ENCODE results near the gene DKK2.

DKK2 gene

GRCh38 chr4:107035819-107036583 is at the start of gene DKK2:
Gene DKK2 (minus strand): TSS chr4:107036313. CDS start chr4:107035591, 722 bp downstream.
- FAIRE-seq = no peak

DNA sequence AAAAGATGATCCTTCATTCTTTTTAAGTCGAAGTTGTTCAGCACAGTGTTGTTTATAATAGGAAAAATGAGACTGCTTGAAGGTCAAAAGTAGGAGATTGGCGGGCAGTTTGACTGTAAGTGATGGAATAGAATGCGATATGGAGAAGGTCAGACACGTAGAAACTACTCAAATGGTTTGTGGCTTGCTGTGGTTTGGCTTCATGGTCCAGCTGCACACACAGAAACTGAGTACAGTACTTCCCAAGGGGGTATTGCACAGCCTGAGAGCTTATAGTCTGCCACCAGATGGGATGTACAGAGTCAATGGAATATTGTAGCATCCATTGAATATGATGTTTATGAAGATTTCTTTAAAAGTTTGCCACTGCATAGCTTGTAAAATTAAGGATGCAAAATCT is 41.1 kb upstream of the DKK2 start:
- FAIRE-seq = no peak

- FAIRE-seq = no peak
Observed at GRCh38 chr4:107072836-107073736, 37.0 kb upstream of the DKK2 start.

DNA sequence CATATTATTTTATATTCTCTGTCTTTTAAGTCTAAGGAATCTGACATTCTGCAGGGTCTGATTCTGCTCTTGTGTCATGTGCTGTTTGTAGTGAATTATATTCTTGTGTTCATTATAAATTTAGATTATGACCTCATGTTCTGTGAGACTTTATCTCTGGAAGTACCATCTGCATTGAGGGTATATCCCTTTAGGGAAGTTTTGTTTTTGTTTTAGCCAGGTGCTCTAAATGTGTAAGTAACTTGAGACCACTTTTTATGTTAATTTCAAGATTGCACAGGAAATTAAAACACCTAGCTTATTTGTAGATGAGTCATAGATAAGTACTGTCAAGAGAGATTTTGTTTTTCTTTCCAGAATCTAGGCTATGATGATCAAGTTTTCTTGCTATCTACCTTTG is 35.0 kb upstream of the DKK2 start:
- no peak for FAIRE-seq

DNA sequence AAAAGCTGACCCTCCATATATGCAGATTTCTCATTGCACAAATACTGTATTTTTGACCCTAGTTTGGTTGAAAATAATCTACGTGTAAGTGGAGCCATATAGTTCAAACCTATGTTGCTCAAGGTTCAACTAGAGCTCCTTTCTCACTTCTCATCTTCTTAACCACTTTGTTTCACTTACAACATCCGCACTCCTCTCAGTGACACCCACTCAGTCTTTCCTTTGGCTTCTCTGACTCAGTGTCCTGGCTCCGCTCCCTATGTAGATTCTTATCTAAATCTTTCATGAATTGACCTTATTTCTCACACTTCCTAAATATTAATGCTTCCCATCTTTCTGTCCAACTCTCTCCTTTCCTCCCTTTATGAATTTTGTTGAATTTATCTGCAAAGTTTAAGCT is 32.9 kb upstream of the DKK2 start:
- FAIRE-seq = no peak

GRCh38 chr4:107068116-107068515 is 32.0 kb upstream of the DKK2 start:
- FAIRE-seq = no peak

GRCh38 chr4:107066621-107067020 is 30.5 kb upstream of the DKK2 start:
- no peak for FAIRE-seq

DNA sequence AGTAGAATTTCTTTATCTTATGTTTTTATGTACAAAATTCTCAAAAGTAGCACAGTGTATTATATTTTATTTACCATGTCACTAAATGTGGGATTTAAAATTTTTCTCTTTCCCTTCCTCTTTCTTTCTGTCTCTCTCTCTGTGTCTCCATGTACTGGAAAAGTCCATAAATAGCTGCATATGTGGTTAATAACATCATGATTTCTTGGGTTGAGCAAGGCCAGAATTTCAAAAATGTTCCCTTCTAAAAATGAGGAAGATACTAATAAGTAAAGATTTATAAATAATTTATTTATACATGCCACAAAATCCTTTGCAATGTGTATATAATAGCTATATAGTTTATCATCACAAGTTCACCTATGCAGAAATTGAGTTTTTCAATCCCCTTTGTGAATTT is 29.1 kb upstream of the DKK2 start:
- FAIRE-seq = no peak

GRCh38 chr4:107060388-107060787 is 24.3 kb upstream of the DKK2 start:
- no peak for FAIRE-seq

- no peak for FAIRE-seq
Observed at GRCh38 chr4:107058828-107059227, 22.7 kb upstream of the DKK2 start.

DNA sequence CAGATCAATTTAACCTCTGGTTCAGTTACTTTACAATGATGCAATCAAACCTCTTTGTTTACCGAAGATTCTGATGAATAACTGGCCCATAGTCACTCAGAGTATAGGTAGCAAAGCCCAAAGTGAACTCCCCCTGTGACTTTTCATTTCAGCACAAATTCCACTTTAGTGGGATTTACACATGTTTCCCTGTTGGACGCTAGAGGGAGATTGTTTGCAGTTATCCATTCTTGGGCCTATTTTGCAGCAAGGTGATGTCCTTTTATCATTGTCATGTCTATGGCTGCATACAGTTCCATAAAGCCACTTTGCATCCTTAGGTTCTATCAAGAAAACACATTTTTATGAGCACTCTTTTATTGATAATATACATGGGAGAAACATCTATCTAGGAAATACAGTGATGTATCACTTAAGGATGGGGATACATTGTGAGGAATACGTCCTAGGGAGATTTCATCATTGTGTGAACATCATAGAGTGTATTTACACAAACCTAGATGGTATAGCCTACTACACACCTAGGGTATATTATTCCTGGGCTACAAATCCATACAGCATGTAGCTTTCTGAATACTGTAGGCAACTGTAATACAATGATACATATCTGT is 14.5 kb upstream of the DKK2 start:
- no peak for FAIRE-seq

DNA sequence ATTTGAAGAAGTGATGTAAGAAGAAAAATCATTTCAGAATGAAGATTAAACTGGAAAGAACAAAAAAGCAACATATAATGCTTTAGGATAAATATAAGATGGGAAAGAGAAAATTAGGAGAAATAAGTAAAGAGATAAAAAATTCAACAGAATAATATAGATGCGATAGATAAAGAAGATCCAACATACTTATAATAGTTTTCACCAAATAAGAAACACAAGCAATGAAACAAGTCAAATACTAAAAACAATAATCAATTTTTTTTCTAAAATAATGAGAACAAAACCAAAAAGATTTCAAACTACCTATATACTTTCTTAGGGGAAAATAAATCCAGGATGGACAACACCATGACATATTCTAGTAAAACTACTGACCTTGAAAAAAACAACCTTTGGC is 10.1 kb upstream of the DKK2 start:
- peak; percentile 82 for FAIRE-seq

DNA sequence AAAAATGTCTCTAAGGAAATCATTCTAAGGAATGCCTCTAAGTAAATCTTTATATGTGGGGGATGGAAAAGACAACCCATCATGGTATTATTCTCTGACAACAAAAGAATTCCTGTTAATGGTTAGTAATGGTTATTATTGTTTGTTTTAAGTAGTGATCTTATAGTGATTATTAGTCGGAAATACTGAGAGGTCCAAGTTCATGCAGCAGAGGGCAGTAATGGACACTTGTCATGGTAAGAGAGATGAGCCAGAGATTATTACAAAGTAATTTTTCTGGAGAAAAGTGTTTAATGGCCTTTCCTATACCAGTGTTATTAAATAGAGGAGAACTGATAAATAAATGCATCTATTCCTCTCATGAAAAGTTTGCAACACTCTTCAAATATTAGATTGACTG is 8.1 kb upstream of the DKK2 start:
- FAIRE-seq = no peak

- FAIRE-seq = no peak
Observed at GRCh38 chr4:107037199-107037584, 1.1 kb upstream of the DKK2 start.

DNA sequence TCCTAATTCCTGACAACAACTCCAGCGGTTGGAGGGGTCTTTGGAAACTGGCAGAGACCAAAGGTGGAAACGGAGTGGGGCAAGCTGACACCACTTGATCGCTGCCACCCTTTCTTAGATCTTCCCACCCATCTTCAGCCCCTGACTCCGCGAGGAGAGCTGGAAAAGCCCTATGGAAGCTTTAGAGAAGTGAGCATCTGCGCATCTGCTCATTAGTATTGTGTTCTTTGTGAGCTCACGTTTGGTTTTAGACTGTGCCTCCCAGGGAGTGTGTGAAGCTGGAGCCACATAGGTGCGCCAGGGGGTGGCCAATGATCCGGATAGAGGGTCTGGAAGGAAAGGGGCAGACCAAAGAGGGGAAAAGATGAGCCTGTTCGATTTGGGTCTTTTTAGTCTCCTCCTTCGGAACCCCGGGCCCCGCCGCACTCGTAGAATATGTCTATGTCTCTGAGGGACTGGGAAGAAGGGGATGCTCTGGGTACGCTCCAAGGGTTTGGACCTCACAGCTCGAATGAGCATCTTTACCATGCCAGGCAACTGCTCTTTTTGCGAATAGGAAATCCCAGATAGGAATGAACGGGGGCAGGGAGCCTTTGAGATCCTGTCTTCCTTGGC is 578 bp upstream of the DKK2 start:
- no peak for FAIRE-seq

- FAIRE-seq = no peak
Observed at GRCh38 chr4:107034996-107035818, 906 bp downstream of the DKK2 start.

DNA sequence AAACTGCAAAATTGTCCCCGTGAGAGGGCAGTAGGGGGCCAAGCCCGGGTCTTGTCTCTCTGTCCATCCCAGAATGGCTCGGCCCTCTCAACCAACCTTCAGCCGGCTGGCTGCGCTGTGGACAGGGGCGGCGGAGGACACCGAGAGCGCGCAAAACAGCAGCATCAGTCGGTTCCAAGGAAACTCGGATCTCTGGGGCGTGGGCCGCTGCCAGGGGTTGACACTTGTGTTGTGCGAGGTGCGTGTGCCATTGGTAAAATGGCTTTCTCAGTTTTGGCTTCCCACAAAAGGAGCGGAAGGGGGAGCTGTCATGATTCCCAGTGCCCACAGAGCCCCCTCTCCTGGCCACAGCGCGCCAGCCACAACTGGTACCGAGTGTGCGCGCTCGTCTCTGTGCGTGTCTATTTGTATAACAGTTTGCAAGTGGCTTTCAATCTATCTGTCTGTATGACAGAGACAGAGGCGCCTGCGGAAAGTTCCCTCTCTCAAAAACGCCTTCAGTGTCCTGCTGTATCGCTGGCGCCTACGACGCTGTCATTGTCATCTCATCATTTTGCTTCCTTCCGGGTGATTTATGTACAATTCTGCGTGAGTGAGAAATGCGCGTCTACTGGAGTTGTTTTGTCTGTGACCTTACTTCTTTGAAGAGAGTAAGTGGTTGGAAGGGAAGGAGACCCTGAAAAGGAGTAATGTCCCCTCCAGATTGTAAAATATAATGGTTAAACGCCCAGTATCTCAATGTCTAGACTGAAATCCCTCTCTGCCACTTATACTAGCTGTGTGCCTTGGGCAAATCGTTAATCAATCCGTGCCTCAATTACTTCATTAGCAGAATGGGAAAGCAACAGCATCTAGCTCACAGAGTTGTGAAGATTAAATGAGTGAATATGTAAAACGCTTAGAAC is 1.8 kb downstream of the DKK2 start:
- no peak for FAIRE-seq

DNA sequence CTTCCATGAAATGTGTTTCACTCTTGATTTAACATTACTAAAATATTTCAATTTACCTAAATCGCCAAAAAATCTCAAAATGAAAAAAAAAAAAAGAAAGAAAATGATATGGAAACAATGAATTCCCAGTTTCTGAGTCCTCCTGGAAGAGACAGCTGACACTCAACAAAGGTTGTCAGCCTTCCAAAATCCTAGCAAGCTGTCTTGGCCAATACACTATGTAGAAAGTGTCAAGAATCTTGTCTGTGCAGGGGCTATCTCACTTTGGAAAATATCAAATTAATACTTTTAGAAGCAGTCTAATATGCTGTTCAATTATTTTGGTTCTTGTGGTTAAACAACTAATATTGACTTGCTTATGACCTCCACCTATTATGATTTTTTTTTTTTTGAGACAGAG is 8.7 kb downstream of the DKK2 start:
- no peak for FAIRE-seq

- FAIRE-seq = no peak
Observed at GRCh38 chr4:107018344-107018735, 17.8 kb downstream of the DKK2 start.

DNA sequence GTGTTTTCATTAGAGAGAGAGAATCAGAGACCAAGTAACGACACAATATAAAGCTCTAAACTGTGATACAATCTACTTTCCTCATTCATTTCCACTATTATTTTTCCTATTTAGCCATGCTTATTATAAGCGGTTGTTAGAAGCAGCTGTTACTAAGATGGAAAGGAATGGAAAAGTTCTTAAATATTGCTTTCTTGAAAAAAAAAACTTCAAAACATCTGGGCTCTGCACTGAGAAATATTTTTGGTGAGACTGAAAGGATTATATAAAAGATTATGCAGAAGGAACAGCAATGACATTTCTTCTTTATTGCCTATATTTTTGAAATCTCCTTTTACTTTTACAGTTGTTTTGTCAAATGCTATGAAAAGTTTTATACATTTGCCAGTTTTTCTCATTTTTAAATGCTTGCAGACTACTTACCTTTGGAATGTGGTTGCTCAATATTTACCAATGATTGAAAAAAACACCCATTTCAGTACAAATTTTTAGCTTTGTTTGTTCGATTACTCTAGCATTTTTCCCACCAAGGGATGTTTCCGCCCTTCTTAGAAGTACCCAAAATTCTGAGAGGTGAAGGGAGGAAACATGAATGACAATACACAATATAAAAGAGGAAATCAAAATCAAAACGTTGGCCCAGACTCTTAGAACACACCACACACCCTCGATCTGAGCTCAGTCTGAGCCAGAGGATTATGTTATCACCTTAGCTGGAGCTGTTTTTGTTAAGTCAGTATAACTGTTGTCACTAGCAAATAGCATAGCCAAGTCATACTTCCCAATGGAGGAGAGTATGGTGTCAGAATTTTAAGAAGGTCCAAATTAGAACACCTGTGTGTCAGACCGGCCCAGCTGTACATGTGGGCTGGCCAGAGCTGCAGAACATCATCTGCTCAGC is 18.4 kb downstream of the DKK2 start:
- FAIRE-seq = no peak

Measured in colon (tissue), 2 donors.